NAMALWA (cell line): Measurements from ENCODE around the gene FANCF.
"Not testable (repeated sequence)": the region's sequence is repeated elsewhere in the genome, so short reads cannot be mapped to it uniquely, and the experiment has no call there.

Experiments used
- DNase-seq: peaks from one replicate; pipeline ENCODE4 v3.0.0-alpha.2; 2015; ENCODE audit warnings: low spot score

FANCF gene, protein sequence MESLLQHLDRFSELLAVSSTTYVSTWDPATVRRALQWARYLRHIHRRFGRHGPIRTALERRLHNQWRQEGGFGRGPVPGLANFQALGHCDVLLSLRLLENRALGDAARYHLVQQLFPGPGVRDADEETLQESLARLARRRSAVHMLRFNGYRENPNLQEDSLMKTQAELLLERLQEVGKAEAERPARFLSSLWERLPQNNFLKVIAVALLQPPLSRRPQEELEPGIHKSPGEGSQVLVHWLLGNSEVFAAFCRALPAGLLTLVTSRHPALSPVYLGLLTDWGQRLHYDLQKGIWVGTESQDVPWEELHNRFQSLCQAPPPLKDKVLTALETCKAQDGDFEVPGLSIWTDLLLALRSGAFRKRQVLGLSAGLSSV

DNA sequence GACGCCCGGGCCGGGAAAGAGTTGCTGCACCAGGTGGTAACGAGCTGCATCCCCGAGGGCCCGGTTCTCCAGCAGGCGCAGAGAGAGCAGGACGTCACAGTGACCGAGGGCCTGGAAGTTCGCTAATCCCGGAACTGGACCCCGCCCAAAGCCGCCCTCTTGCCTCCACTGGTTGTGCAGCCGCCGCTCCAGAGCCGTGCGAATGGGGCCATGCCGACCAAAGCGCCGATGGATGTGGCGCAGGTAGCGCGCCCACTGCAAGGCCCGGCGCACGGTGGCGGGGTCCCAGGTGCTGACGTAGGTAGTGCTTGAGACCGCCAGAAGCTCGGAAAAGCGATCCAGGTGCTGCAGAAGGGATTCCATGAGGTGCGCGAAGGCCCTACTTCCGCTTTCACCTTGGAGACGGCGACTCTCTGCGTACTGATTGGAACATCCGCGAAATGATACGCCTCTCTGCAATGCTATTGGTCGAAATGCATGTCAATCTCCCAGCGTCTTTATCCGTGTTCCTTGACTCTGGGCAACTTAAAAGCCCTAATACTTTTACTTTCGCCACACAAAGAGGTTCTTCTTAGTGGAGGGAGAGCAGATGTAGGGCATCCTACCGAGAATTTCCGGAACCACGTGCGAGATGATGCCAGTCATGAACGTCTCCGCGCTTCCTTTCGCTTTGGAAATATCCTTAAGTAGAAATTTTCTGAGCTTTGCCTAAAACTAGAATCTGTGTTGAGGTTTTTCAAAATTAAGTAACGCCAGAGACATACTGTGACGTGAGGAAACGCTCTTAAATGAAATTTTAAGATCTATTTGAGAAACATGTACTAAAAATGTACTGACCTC is at the start of gene FANCF:
Gene FANCF, minus strand, starts transcription at position 376 of the 840 bp plus-strand sequence. Its CDS starts 13 bp downstream, at position 363.
- DNase-seq, result peak; percentile 100

- no peak for DNase-seq
These were observed 49.1 kb upstream of the FANCF start for GRCh38 chr11:22674470-22675439.

- no peak for DNase-seq
These were observed 46.1 kb upstream of the FANCF start for GRCh38 chr11:22671751-22672150.

DNA sequence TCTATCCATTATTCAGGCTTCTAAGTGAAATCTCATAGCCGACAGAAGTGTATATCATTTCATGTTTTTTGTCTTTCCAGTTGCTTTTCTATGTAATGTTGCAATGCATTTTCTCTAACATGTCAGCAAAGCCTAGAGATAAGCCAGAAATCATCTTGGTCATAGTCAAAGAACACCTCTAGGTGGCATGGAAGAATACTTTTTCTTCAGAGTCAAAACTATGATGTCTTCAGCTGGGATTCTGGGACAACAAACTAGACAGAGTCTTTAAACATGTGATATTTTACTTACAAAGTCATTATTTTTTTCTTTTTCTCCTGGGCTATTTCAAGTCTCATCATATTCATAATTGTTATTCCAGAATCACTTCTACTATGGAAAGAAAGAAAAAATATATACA is 45.2 kb upstream of the FANCF start:
- DNase-seq, result peak; percentile 20

DNA sequence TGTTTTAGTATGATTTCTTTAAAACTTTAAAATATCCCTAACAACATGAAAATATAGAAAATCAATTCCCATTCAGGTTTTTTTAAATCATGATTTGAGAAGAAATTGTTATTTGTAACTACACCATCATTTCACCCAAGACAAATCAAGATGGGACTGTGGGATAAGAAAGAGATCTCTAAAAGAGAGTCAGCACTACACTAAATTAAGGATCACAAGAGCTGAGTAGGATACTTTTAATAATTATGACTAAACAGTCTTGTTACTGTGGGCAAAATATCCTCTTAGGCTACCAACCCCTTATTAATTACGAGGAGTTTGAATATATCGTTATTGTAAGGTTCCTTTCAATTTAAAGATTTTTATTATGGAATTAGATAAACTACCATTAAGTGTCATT is 43.7 kb upstream of the FANCF start:
- DNase-seq, result no peak

- no peak for DNase-seq
These were observed 42.6 kb upstream of the FANCF start for GRCh38 chr11:22668005-22668796.

DNA sequence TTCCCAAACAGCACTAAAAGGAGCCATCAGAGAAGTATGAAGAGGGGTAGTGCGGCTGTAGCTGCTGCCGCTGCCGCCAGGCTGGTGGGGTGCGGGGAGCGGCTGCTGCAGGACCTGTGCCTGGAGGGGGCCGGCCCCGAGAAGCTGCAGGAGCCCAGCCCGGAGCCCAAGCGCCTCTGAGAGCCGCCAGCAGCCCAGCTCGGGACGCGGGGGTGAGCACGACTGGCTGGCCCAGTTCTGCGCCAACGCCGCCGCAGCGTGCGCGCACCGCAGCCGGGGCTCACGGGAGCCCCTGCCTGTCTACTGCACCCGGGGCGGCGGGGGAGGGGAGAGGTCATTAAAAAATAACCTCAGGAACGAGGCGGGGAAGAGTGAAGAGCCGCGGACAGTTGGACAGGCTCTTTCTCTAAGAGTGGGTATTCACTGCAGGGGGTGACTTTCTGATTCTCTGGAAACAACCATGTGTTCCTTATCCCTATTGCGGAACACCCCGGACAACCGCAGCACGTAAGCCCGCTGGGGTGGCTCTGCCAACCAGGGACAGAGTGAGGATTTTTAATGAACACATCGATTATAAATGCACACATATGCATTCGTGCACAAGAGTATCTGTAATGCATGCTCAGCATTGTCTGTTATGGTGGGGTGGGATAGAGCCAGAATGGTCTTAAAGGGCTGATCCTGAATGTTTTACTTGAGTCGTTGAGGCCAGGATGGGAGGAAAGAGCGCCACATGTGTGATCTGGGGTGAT is 41.2 kb upstream of the FANCF start:
- DNase-seq, result no peak

GRCh38 chr11:22666325-22666687 is 40.7 kb upstream of the FANCF start, which contains the start of gene GAS2:
Gene GAS2 (plus strand): TSS chr11:22666611. CDS start chr11:22674870, 8,259 bp downstream.
- DNase-seq, result no peak

GRCh38 chr11:22659783-22660182 is 34.2 kb upstream of the FANCF start:
- DNase-seq, result no peak

DNA sequence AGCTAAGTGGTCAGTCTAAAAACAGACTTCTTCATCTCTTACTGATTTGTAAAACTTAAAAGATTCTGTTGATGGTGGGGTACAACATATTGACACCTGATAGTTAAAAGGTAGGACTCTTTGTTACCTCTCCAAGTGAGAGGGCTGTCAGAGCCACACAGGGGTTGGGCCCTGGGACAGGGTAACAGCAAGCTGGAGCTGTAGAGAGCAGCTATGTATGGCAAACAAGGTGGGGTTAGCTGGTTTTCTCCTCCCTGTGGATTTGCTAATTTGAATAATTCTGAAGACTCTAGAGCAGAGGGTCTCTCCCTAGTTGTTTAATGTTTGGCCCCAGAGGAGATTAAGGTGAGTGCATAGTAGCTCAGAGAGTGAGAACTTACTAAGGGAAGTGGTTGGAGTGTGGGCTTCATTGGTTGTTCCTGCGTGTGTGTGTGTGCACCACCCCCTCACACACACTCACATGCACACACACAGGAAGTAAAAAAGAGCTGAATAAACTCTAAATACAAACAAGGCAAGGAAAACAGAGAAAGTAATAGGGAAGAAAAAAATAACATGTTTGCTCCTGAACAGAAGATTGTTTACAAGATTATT is 31.6 kb upstream of the FANCF start:
- no peak for DNase-seq

- no peak for DNase-seq
These were observed 30.5 kb upstream of the FANCF start for GRCh38 chr11:22656130-22656529.

- DNase-seq, result not testable (repeated sequence)
These were observed 26.7 kb upstream of the FANCF start for GRCh38 chr11:22652346-22652745.

DNA sequence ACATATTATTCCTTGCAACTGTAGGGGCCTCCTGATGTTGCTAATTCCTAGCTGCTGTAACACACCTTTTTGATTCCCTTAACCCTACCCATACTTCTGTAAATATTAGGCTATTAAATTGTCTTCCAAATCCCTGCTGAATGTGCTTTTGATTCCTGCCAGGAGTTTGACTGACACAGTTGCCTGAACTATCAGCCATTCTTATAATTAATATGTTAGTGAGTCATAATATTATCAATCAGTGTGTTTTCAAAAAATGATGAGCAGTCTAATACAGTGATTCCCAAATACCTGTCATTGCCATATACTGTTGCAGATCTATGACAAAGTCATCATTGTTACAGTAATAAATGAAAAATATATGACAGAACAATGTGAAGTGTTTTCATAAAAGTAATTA is 15.9 kb upstream of the FANCF start:
- DNase-seq, result no peak

GRCh38 chr11:22640862-22641261 is 15.2 kb upstream of the FANCF start:
- no peak for DNase-seq

DNA sequence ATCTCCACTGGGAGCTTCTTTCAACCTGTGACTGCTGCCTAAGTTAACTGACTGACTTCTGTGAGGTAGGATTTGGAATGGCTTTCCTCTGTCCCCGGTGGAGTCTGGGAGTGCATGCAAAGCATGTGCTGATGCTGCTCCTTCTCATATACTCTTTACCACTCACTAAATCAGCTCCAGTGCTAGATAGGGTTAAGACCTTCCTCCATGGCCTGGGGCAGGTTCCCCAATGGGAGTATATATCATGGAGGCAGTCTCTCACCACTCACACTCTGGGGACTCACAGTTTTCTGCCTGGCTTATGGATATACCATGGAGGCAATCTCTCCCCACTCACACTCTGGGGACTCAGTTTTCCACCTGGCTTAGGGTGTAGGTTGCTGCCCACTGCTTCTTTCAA is 10.1 kb upstream of the FANCF start:
- DNase-seq, result no peak

DNA sequence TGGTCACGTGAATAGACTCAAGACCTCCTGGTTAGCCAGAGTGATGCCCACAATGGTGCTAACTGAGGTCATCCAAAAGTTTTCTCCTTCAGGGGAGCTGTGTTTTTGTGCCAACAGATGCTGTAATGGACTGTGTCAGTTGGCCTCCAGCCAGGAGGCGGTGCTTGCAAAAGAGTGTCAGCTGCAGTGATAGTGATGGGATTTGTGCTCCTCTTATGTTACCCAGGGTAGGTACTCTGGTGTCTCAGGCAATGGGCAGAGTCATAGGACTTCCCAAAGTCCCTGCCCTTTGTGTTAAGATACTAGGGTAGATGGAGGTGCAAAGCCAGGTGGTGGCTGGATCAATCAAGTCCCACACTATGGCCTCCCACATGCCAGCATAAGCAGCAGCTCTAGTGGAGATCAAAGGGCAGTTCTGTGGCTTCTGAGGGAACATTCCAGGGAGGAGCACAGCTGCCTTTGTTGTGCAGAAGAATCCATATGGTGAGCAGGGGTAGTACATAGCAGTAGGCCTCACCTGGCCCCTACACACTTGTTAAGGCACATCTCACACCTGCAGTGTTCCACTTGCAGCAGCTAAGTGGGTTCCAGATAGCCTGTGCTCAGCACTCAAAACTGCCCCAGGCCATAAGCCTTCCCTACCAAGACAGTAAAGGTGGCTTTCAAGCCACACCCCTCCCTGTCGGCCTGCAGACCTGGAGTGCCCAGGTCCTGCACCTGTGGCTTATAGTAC is 9.4 kb upstream of the FANCF start:
- peak; percentile 27 for DNase-seq

DNA sequence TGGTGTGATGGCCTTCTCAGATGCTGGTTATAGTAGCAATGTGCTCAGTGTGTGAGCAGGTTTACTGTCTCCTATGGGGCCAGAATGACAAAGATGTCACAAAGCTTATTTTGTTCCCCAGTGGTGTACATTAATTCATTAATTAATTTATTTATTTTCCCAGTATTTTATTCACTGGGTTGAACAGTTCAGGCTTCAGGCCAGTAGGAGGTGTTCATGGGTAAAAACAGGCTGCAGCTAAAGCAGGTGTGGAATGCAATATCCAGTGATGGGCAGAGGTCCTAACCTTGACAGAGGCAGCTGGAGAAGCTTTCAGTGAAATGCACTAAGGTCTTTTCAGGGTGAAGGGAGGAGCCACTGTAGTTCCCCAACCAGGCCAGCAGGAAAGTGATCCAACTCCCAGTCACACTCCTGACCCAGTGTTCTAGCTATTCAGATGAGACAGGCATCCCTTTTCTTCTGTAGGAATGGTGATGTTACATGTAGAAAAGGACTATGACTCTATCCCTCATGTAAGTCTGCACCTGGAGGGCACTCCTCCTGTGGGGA is 7.8 kb upstream of the FANCF start:
- no peak for DNase-seq

DNA sequence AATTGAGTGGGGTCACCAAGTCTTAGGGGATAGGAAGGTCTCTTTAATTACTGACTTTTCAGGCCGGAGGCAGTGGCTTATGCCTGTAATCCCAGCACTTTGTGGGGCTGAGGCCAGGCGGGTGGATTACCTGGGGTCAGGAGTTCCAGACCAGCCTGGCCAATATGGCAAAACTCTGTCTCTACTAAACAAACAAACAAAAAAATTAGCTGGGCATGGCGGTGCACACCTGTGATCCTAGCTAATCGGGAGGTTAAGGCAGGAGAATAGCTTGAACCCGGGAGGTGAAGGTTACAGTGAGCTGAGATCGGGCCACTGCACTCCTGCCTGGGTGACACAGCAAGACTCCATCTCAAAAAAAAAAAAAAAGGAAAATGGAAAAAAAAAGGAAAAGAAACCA is 1.8 kb upstream of the FANCF start:
- DNase-seq, result no peak
